GM06990 (cell line): Measurements from ENCODE around the gene EHD2.
"Not testable (repeated sequence)": the region's sequence is repeated elsewhere in the genome, so short reads cannot be mapped to it uniquely, and the experiment has no call there.

Experiments used
- DNase-seq: peaks from one replicate; pipeline ENCODE4 v3.0.0-alpha.2; 2011; ENCODE audit not compliant: insufficient read length; ENCODE audit errors: extremely low read depth
- H3K27me3 ChIP-seq: replicated peaks from 2 replicates; pipeline ENCODE4 v1.6.0; 2011; ENCODE audit warnings: low read length; ENCODE audit not compliant: control insufficient read depth, insufficient read depth
- H3K36me3 ChIP-seq: 2 replicates; pipeline ENCODE4 v1.5.1; 2011; ENCODE audit warnings: low read length; ENCODE audit not compliant: control insufficient read depth, insufficient read depth
- H3K4me3 ChIP-seq: replicated peaks from 2 replicates; pipeline ENCODE4 v1.5.1; 2011; ENCODE audit warnings: low read depth, mild to moderate bottlenecking, control low read depth, low read length
- CTCF ChIP-seq: IDR thresholded peaks from 2 replicates; pipeline ENCODE4 v1.5.1; 2011; ENCODE audit warnings: low read length, control low read depth, mild to moderate bottlenecking, inconsistent platforms; ENCODE audit not compliant: insufficient read depth, poor library complexity, severe bottlenecking

EHD2 gene

GRCh38 chr19:47711652-47712242 is 1.5 kb upstream of the EHD2 start:
- no peaks in the 10 kb centered on the region; the same call in 1 of the 2 replicates for H3K27me3 ChIP-seq
- H3K36me3 ChIP-seq = no peaks in the 10 kb centered on the region
- H3K4me3 ChIP-seq = no peak overlapping the region
- TF ChIP-seq CTCF = no peak
- no peak for DNase-seq

GRCh38 chr19:47714339-47714738 is 1.1 kb downstream of the EHD2 start:
- no peak overlapping the region for H3K4me3 ChIP-seq
- H3K36me3 ChIP-seq = no peaks in the 10 kb centered on the region
- H3K27me3 ChIP-seq = no peaks in the 10 kb centered on the region; the same call in 1 of the 2 replicates
- no peak for DNase-seq
- no peak for TF ChIP-seq CTCF

GRCh38 chr19:47714855-47715254 is 1.6 kb downstream of the EHD2 start:
- H3K4me3 ChIP-seq, H3K27me3 ChIP-seq, H3K36me3 ChIP-seq, DNase-seq: not testable (repeated sequence)

GRCh38 chr19:47716270-47716937 is 3.2 kb downstream of the EHD2 start:
- Histone ChIP-seq H3K36me3 (no peaks in the 10 kb centered on the region), H3K27me3 (no peaks in the 10 kb centered on the region; the same call in 1 of the 2 replicates), H3K4me3 (no peak overlapping the region)
- no peak for TF ChIP-seq CTCF
- no peak for DNase-seq

GRCh38 chr19:47718415-47719046 is 5.3 kb downstream of the EHD2 start:
- not testable (repeated sequence) for DNase-seq, H3K36me3 ChIP-seq, H3K27me3 ChIP-seq, H3K4me3 ChIP-seq

GRCh38 chr19:47719047-47719859 is 6.0 kb downstream of the EHD2 start:
- no peak for TF ChIP-seq CTCF
- DNase-seq = no peak
- H3K4me3 ChIP-seq = no peak overlapping the region
- no peaks in the 10 kb centered on the region for H3K36me3 ChIP-seq
- H3K27me3 ChIP-seq = no peaks in the 10 kb centered on the region
